Ascending aorta (tissue), 2 donors: ENCODE results near the gene LRRC70. TPM values are rescaled to one million over a fixed set of nuclear protein-coding genes. Genes with fewer than 3 reads are reported as not detected.

Experiments used
- DNase-seq, 2 donors: peaks; one replicate each; pipeline ENCODE4 v3.0.0-alpha.2; 2019; ENCODE audit warnings: low spot score in 2 of 2
- H3K27ac ChIP-seq, 2 donors: fragments of 200-600 bp; sonication (generic); one replicate each; pipeline ENCODE4 v1.5.1; 2016 to 2017; ENCODE audit warnings: mild to moderate bottlenecking in 1 of 2
- H3K27me3 ChIP-seq: fragments of 200-600 bp; sonication (generic); one replicate; pipeline ENCODE4 v1.5.1; 2017
- H3K36me3 ChIP-seq, 2 donors: fragments of 200-600 bp; sonication (generic); one replicate each; pipeline ENCODE4 v1.5.1; 2016
- H3K4me1 ChIP-seq, 2 donors: fragments of 200-600 bp; sonication (generic); one replicate each; pipeline ENCODE4 v1.5.1; 2016 to 2017; ENCODE audit warnings: mild to moderate bottlenecking in 1 of 2
- H3K4me3 ChIP-seq, 2 donors: fragments of 200-600 bp; sonication (generic); one replicate each; pipeline ENCODE4 v1.5.1; 2016 to 2017; ENCODE audit warnings: mild to moderate bottlenecking in 1 of 2
- H3K9me3 ChIP-seq, 2 donors: fragments of 200-600 bp; sonication (generic); one replicate each; pipeline ENCODE4 v1.5.1; 2016
- CTCF ChIP-seq, 3 experiments: fragments of 200-600 bp in 2 of 3; fragments of 450-650 bp in 1 of 3; sonication (generic) in 2 of 3; IDR thresholded peaks; one replicate each; pipeline ENCODE4 v1.5.1; 2016 to 2019; ENCODE audit warnings: antibody characterized with exemption in 3 of 3, mild to moderate bottlenecking in 1 of 3, moderate library complexity in 1 of 3
- intact Hi-C: fragments of 100-400 bp; cut with DNase I; formaldehyde crosslinking; loops from one replicate; pipeline ENCODE4 v1.15.1; 2023
- total RNA-seq: library from RNA; depleted of rRNA; stranded (reverse); fragments of >200 nt; gene quantifications from one replicate; pipeline ENCODE4 v1.1.0, GENCODE V29; 2016

LRRC70 gene
- 11.8 TPM for total RNA-seq

GRCh38 chr5:62578540-62578939 lies at the start of gene LRRC70:
LRRC70 (plus strand) TSS chr5:62578819; CDS start chr5:62579439, 620 bp downstream.
- no peak for DNase-seq
- Histone ChIP-seq H3K36me3 (no peaks in the 10 kb centered on the region), H3K27me3 (no peaks in the 10 kb centered on the region), H3K4me3 (no peak within 1 kb of the TSS), H3K9me3 (no peaks in the 10 kb centered on the region), H3K27ac (no peak within 1 kb of the TSS), H3K4me1 (no peaks in the 10 kb centered on the region)
- TF ChIP-seq CTCF (IDR thresholded peaks at IDR 0.05): no peak
- intact Hi-C loops: no loop called here

GRCh38 chr5:62533597-62533996 lies 45.0 kb upstream of the LRRC70 start:
- H3K4me3 ChIP-seq: no peak overlapping the region
- H3K27me3 ChIP-seq: no peaks in the 10 kb centered on the region
- no peak for DNase-seq
- TF ChIP-seq CTCF (IDR thresholded peaks at IDR 0.05): no peak
- no peak overlapping the region for H3K27ac ChIP-seq
- intact Hi-C loops: no loop called here
- peaks cover 0 to 27% of the 10 kb centered on the region in 2 donors for H3K36me3 ChIP-seq
- no peaks in the 10 kb centered on the region for H3K4me1 ChIP-seq
- H3K9me3 ChIP-seq: no peaks in the 10 kb centered on the region

- Histone ChIP-seq H3K27ac (no peak overlapping the region), H3K4me1 (no peaks in the 10 kb centered on the region), H3K9me3 (no peaks in the 10 kb centered on the region), H3K4me3 (no peak overlapping the region), H3K36me3 (peaks cover 0 to 27% of the 10 kb centered on the region in 2 donors), H3K27me3 (no peaks in the 10 kb centered on the region)
- no peak for TF ChIP-seq CTCF (IDR thresholded peaks at IDR 0.05)
- intact Hi-C loops: no loop called here
- DNase-seq: no peak
Measured at GRCh38 chr5:62534461-62535236, 44.0 kb upstream of the LRRC70 start.

GRCh38 chr5:62536232-62536631 lies 42.4 kb upstream of the LRRC70 start:
- Histone ChIP-seq H3K9me3 (no peaks in the 10 kb centered on the region), H3K36me3 (peaks cover 0 to 27% of the 10 kb centered on the region in 2 donors), H3K27ac (no peak overlapping the region), H3K4me3 (no peak overlapping the region), H3K4me1 (no peaks in the 10 kb centered on the region), H3K27me3 (no peaks in the 10 kb centered on the region)
- no peak for TF ChIP-seq CTCF (IDR thresholded peaks at IDR 0.05)
- no peak for DNase-seq
- intact Hi-C loops: no loop called here

GRCh38 chr5:62536783-62537182 lies 41.8 kb upstream of the LRRC70 start:
- no peak overlapping the region for H3K27ac ChIP-seq
- H3K4me3 ChIP-seq: no peak overlapping the region
- H3K9me3 ChIP-seq: no peaks in the 10 kb centered on the region
- H3K27me3 ChIP-seq: no peaks in the 10 kb centered on the region
- DNase-seq: no peak
- intact Hi-C loops: no loop called here
- peaks cover 0 to 25% of the 10 kb centered on the region in 2 donors for H3K36me3 ChIP-seq
- no peak for TF ChIP-seq CTCF (IDR thresholded peaks at IDR 0.05)
- no peaks in the 10 kb centered on the region for H3K4me1 ChIP-seq
